Endothelial cell of umbilical vein (primary cell): ENCODE measurements around the gene DNAJB8. TPM values are rescaled to one million over a fixed set of nuclear protein-coding genes. Genes with fewer than 3 reads are reported as not detected.

ENCODE experiments used
- BruUV-seq: library from RNA; stranded (reverse); fragments of 400-500 nt; replicated peaks from 2 replicates; lab custom pipeline; 2021; lab: Mats Ljungman, UMichigan
- CTCF ChIA-PET: fragments of 300-600, 350-600 bp; sonication (Branson Sonifier 250); formaldehyde crosslinking; loops from one replicate; lab custom pipeline; 2021; ENCODE audit warnings: antibody characterized with exemption, inconsistent platforms; lab: Charles Lee
- POLR2A ChIA-PET: fragments of 300-600, 350-600 bp; sonication (Branson Sonifier 250); formaldehyde crosslinking; loops from one replicate; lab custom pipeline; 2021; ENCODE audit warnings: antibody characterized with exemption, inconsistent platforms; lab: Charles Lee
- DNase-seq: peaks from one replicate; pipeline ENCODE4 v3.0.0-alpha.2; 2011; ENCODE audit warnings: low read depth, low spot score
- FAIRE-seq: peaks from 2 replicates; lab custom pipeline; 2011; peaks lifted over from hg19 to GRCh38; lab: Jason Lieb, UNC
- H2AFZ ChIP-seq: 2 replicates; pipeline ENCODE4 v1.6.0; 2012; ENCODE audit warnings: low read depth, low read length, control low read depth, inconsistent platforms
- H3K27ac ChIP-seq: 2 replicates; pipeline ENCODE4 v1.5.1; 2011; ENCODE audit warnings: low read depth, mild to moderate bottlenecking, control low read depth, low read length, moderate library complexity; ENCODE audit not compliant: insufficient read depth
- H3K27me3 ChIP-seq, 2 experiments: 2 replicates each; pipeline versions ENCODE4 v1.6.0 to v1.6.1; 2011; ENCODE audit warnings: low read length in 2 of 2, mixed read lengths in 1 of 2; ENCODE audit not compliant: control insufficient read depth in 2 of 2, insufficient read depth in 2 of 2
- H3K36me3 ChIP-seq, 2 experiments: 2 replicates in 1 of 2; 3 replicates in 1 of 2; pipeline ENCODE4 v1.5.1; 2011; ENCODE audit warnings: low read length in 2 of 2, mild to moderate bottlenecking in 1 of 2, moderate library complexity in 1 of 2; ENCODE audit not compliant: control insufficient read depth in 2 of 2, insufficient read depth in 2 of 2; ENCODE audit errors: extremely low read depth in 1 of 2
- H3K4me1 ChIP-seq: 3 replicates; pipeline ENCODE4 v1.5.1; 2011; ENCODE audit warnings: mild to moderate bottlenecking, low read length; ENCODE audit not compliant: control insufficient read depth, insufficient read depth; ENCODE audit errors: extremely low read depth
- H3K4me2 ChIP-seq: 2 replicates; pipeline ENCODE4 v1.6.1; 2011; ENCODE audit warnings: low read length, control low read depth, mixed read lengths; ENCODE audit not compliant: insufficient read depth
- H3K4me3 ChIP-seq, 3 experiments: fragments of 200-600 bp in 1 of 3; sonication (generic), shearing (Covaris generic) in 1 of 3; replicated peaks in 1 of 3; 2 replicates each; pipeline ENCODE4 v1.5.1; 2011 to 2016; ENCODE audit warnings: control low read depth in 3 of 3, low read length in 3 of 3, mild to moderate bottlenecking in 2 of 3, inconsistent platforms in 1 of 3, low read depth in 1 of 3, moderate library complexity in 1 of 3; ENCODE audit not compliant: insufficient read depth in 1 of 3
- H3K79me2 ChIP-seq: 2 replicates; pipeline ENCODE4 v1.6.0; 2012; ENCODE audit warnings: low read length, inconsistent platforms; ENCODE audit not compliant: control insufficient read depth, insufficient read depth
- H3K9ac ChIP-seq: replicated peaks from 2 replicates; pipeline ENCODE3; 2011; ENCODE audit warnings: low read length, control low read depth; ENCODE audit not compliant: insufficient read depth; ENCODE audit errors: extremely low read depth
- H3K9me1 ChIP-seq: replicated peaks from 3 replicates; pipeline ENCODE4 v1.6.0; 2011; ENCODE audit warnings: mild to moderate bottlenecking, low read length; ENCODE audit not compliant: control insufficient read depth, insufficient read depth; ENCODE audit errors: extremely low read depth
- H3K9me3 ChIP-seq: replicated peaks from 2 replicates; pipeline ENCODE4 v1.5.1; 2012; ENCODE audit warnings: low read length, inconsistent platforms; ENCODE audit not compliant: control insufficient read depth, insufficient read depth
- H4K20me1 ChIP-seq: replicated peaks from 2 replicates; pipeline ENCODE3; 2011; ENCODE audit warnings: mild to moderate bottlenecking, low read length; ENCODE audit not compliant: control insufficient read depth, insufficient read depth; ENCODE audit errors: extremely low read depth
- CTCF ChIP-seq, 2 donors: IDR thresholded peaks; 1 replicate in 1 of 2; 2 replicates in 1 of 2; pipeline ENCODE4 v1.5.1; 2011; ENCODE audit warnings: low read length in 2 of 2, mild to moderate bottlenecking in 2 of 2, moderate library complexity in 2 of 2, control low read depth in 1 of 2, inconsistent platforms in 1 of 2, low read depth in 1 of 2; ENCODE audit not compliant: insufficient read depth in 1 of 2; ENCODE audit errors: extremely low read depth in 1 of 2
- EZH2 ChIP-seq: IDR thresholded peaks from 2 replicates; pipeline ENCODE4 v1.6.1; 2012; ENCODE audit warnings: borderline replicate concordance, low read depth, mild to moderate bottlenecking, moderate library complexity, low read length, inconsistent platforms; ENCODE audit not compliant: severe bottlenecking
- FOS ChIP-seq: IDR thresholded peaks from 2 replicates; pipeline ENCODE4 v1.6.1; 2011; ENCODE audit warnings: mild to moderate bottlenecking, low read length, moderate library complexity, borderline replicate concordance; ENCODE audit not compliant: insufficient read depth
- GATA2 ChIP-seq: IDR thresholded peaks from 2 replicates; pipeline ENCODE4 v1.7.0; 2011; ENCODE audit warnings: low read depth, mild to moderate bottlenecking, moderate library complexity, mixed read lengths, low read length; ENCODE audit not compliant: insufficient read length, insufficient read depth
- JUN ChIP-seq: IDR thresholded peaks from 2 replicates; pipeline ENCODE4 v1.6.1; 2011; ENCODE audit warnings: borderline replicate concordance, low read depth; ENCODE audit not compliant: insufficient read length, insufficient read depth
- MAX ChIP-seq: IDR thresholded peaks from 2 replicates; pipeline ENCODE4 v1.6.1; 2011; ENCODE audit not compliant: insufficient read depth, insufficient read length
- MYC ChIP-seq: IDR thresholded peaks from one replicate; pipeline ENCODE4 v1.6.1; 2011; ENCODE audit warnings: mild to moderate bottlenecking, low read depth, low read length
- POLR2A ChIP-seq: IDR thresholded peaks from 2 replicates; pipeline ENCODE4 v1.6.1; 2012; ENCODE audit warnings: low read depth, mild to moderate bottlenecking, control low read depth, low read length
- POLR2AphosphoS5 ChIP-seq: IDR thresholded peaks from 2 replicates; pipeline ENCODE4 v1.6.1; 2012; ENCODE audit warnings: low read depth, mild to moderate bottlenecking, control low read depth, low read length, moderate library complexity; ENCODE audit not compliant: insufficient read depth
- dilution Hi-C: fragments of 300-500 bp; cut with MboI; formaldehyde crosslinking; loops from one replicate; pipeline ENCODE4 v1.15.0; 2019; ENCODE audit warnings: low sequenced_read_pairs; ENCODE audit not compliant: extremely low pct_ligation_motif_present
- intact Hi-C: fragments of 100-400 bp; cut with micrococcal nuclease; formaldehyde crosslinking; loops from one replicate; pipeline ENCODE4 v1.10.0; 2022
- polyA plus RNA-seq, 4 experiments: library from polyadenylated mRNA; depleted of rRNA in 3 of 4; stranded (reverse) in 3 of 4; unstranded in 1 of 4; fragments of >200 nt; gene quantifications; 2 replicates each; pipeline versions ENCODE4 v1.2.1 to v1.2.3, GENCODE V29; 2011 to 2012; ENCODE audit warnings: missing spikeins in 1 of 4
- total RNA-seq: library from RNA; stranded (reverse); gene quantifications from 2 replicates; pipeline ENCODE4 v1.2.3, GENCODE V29; 2021

Gene DNAJB8
- total and polyA plus RNA-seq, 2 donors (not counting 3 experiments of a cell fraction or from before 2014, with no cell fraction given) = not detected

- no peak for FAIRE-seq
- CTCF ChIA-PET = interaction anchor here (1.6 kb wide), 1 partner anchor 12 kb away, joined by 5 read pairs; no protein-coding TSS in a partner anchor
- no peaks in the 10 kb centered on the region for H3K79me2 ChIP-seq
- H4K20me1 ChIP-seq = no peaks in the 10 kb centered on the region
- BruUV-seq = no TSS peak
- no peaks in the 10 kb centered on the region for H3K9me3 ChIP-seq
- intact Hi-C loops = no loop called here
- H3K4me3 ChIP-seq = no peak overlapping the region
- H3K9ac ChIP-seq = no peak overlapping the region
- H3K4me1 ChIP-seq = no peaks in the 10 kb centered on the region
- no peak overlapping the region for H3K4me2 ChIP-seq
- no peaks in the 10 kb centered on the region for H3K9me1 ChIP-seq
- POLR2A ChIA-PET = no interaction called here
- no peaks in the 10 kb centered on the region for H3K36me3 ChIP-seq
- TF ChIP-seq POLR2AphosphoS5 (no peak), JUN (no peak), POLR2A (no peak), FOS (no peak), EZH2 (no peak), CTCF (IDR thresholded peaks at IDR 0.05; ENCODE audit: extremely low read depth in 1 of 2, insufficient read depth in 1 of 2, low read depth in 1 of 2, low read length in 2 of 2) (no peak), MYC (no peak), MAX (no peak), GATA2 (no peak)
- no peak overlapping the region for H3K27ac ChIP-seq
- dilution Hi-C loops = no loop called here
- no peak for DNase-seq
- H3K27me3 ChIP-seq = peaks cover 6 to 13% of the 10 kb centered on the region in 2 experiments
- H2AFZ ChIP-seq = no peak overlapping the region
Observed at GRCh38 chr3:128461731-128462130, 5.0 kb downstream of the DNAJB8 start.
